HCT116 (cell line): ENCODE data around the gene PRSS22.

ENCODE experiments used
- EGR1 ChIP-seq: IDR thresholded peaks from 2 replicates; pipeline ENCODE4 v1.6.1; 2012; ENCODE audit warnings: low read depth
- EZH2 ChIP-seq: fragments of 200-600 bp; sonication (generic); IDR thresholded peaks from 2 replicates; pipeline ENCODE4 v1.6.1; 2017; ENCODE audit warnings: antibody characterized with exemption, mixed run types
- FOSL1 ChIP-seq: IDR thresholded peaks from 2 replicates; pipeline ENCODE4 v1.6.1; 2012; ENCODE audit warnings: low read depth
- MAX ChIP-seq: IDR thresholded peaks from 2 replicates; pipeline ENCODE4 v1.6.1; 2012
- POLR2A ChIP-seq: IDR thresholded peaks from 2 replicates; pipeline ENCODE4 v1.7.0; 2011; ENCODE audit warnings: borderline replicate concordance; ENCODE audit not compliant: insufficient read depth, insufficient read length; ENCODE audit errors: extremely low read depth
- RAD21 ChIP-seq: IDR thresholded peaks from 2 replicates; pipeline ENCODE4 v1.6.1; 2012; ENCODE audit warnings: low read depth, mild to moderate bottlenecking
- SP1 ChIP-seq: IDR thresholded peaks from 2 replicates; pipeline ENCODE4 v1.6.1; 2012; ENCODE audit warnings: low read depth
- SRF ChIP-seq: IDR thresholded peaks from 2 replicates; pipeline ENCODE4 v1.6.1; 2012; ENCODE audit warnings: low read depth
- YY1 ChIP-seq: IDR thresholded peaks from 2 replicates; pipeline ENCODE4 v1.6.1; 2011; ENCODE audit warnings: low read length, low read depth, moderate library complexity, mild to moderate bottlenecking; ENCODE audit not compliant: insufficient replicate concordance; ENCODE audit errors: extremely low read depth
- ZNF274 ChIP-seq: fragments of 200-500 bp; sonication (Bioruptor generic); IDR thresholded peaks from 2 replicates; pipeline ENCODE4 v1.6.1; 2014; ENCODE audit warnings: mild to moderate bottlenecking, low read depth, low read length, inconsistent platforms
- TF ChIP-seq, protein P1 (sequence below), 3 experiments: fragments of 200-600 bp in 1 of 3; sonication (generic) in 1 of 3; IDR thresholded peaks in 2 of 3; conservative IDR thresholded peaks in 1 of 3; 2 replicates each; pipeline ENCODE4 v1.5.1; 2012 to 2017; ENCODE audit warnings: low read depth in 2 of 3, low read length in 2 of 3, antibody characterized with exemption in 1 of 3, borderline replicate concordance in 1 of 3, control low read depth in 1 of 3, mild to moderate bottlenecking in 1 of 3, mixed read lengths in 1 of 3, mixed run types in 1 of 3, moderate library complexity in 1 of 3; ENCODE audit not compliant: insufficient read depth in 1 of 3

DNA sequence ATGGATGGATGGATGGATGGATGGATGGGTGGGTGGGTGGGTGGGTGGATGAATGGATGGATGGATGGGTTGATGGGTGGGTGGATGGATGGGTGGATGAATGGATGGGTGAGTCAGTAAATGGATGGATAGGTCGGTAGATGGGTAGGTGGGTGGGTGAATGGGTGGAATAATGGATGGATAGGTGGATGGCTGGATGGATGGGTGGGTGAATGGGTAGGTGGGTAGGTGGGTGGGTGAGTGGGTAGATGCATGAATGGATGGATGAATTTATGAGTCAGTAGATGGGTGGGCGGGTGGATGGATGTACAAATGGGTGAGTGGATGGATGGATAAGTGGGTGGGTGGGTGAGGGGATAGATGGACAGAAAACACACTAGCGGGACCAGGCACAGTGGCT is 23.0 kb downstream of the PRSS22 start:
- TF ChIP-seq, protein P1, sequence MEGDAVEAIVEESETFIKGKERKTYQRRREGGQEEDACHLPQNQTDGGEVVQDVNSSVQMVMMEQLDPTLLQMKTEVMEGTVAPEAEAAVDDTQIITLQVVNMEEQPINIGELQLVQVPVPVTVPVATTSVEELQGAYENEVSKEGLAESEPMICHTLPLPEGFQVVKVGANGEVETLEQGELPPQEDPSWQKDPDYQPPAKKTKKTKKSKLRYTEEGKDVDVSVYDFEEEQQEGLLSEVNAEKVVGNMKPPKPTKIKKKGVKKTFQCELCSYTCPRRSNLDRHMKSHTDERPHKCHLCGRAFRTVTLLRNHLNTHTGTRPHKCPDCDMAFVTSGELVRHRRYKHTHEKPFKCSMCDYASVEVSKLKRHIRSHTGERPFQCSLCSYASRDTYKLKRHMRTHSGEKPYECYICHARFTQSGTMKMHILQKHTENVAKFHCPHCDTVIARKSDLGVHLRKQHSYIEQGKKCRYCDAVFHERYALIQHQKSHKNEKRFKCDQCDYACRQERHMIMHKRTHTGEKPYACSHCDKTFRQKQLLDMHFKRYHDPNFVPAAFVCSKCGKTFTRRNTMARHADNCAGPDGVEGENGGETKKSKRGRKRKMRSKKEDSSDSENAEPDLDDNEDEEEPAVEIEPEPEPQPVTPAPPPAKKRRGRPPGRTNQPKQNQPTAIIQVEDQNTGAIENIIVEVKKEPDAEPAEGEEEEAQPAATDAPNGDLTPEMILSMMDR (IDR thresholded peaks at IDR 0.05 in 2 of 3, conservative IDR thresholded peaks at IDR 0.05 in 1 of 3; ENCODE audit: borderline replicate concordance in 1 of 3, insufficient read depth in 1 of 3, low read depth in 2 of 3, low read length in 2 of 3), result no peak
- TF ChIP-seq FOSL1 (no peak), YY1 (no peak), MAX (no peak), EZH2 (no peak), POLR2A (no peak), EGR1 (no peak), RAD21 (no peak), SRF (no peak), SP1 (no peak), ZNF274 (no peak)
